Stimulated activated CD4-positive, alpha-beta T cell treated with anti-CD3 and anti-CD28 coated beads, Interleukin-1b, Interleukin-23, amount 100 ng/mL, for 48 hours (primary cell): ENCODE data around the gene CHST10.
"Not testable (repeated sequence)": the region's sequence is repeated elsewhere in the genome, so short reads cannot be mapped to it uniquely, and the experiment has no call there.

Source experiments
- DNase-seq: peaks from one replicate; pipeline ENCODE4 v3.0.0-alpha.2; 2020

The CHST10 gene

DNA sequence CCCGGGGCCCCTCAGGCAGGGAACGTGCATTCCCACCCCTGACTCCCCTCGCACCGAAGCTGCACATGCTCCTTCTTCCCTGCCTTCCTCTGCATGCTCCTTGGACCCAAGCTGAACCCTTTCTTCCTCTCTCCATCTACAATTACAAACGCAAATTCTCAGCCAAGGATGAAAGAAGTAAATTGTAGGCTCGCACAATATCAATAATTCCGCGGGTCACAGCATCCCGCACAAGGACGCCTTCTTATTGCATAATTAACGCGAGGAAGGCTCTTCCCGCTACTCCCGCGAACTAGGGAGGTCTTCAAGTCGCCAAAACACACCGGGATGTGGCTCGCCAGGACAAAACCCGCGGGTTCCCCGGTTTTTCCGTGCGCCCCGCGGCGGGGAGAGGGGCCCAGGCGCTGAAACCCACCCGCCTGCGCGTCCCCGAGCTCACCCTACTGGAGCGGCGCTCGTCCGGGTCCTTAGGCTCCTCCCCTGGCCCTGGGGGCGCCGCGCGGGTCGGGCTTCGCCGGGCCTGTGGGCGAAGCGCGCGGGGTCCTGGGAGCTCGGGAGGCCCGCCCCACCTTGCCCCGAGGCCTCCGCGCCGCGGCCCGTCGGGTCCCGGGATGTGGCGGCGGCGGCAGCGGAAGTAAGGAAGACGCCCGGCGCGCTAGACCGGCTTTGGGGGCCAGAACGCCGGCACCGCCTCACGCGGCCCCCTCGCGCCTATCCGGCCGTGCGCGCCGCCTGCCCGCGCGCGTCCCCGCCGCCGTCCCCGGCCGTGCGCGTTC, at the start of gene CHST10:
Gene CHST10 (minus strand): TSS at position 734 of the 776 bp plus-strand sequence. CDS start 10,993 bp downstream, outside the sequence.
- peak; percentile 57 for DNase-seq

DNA sequence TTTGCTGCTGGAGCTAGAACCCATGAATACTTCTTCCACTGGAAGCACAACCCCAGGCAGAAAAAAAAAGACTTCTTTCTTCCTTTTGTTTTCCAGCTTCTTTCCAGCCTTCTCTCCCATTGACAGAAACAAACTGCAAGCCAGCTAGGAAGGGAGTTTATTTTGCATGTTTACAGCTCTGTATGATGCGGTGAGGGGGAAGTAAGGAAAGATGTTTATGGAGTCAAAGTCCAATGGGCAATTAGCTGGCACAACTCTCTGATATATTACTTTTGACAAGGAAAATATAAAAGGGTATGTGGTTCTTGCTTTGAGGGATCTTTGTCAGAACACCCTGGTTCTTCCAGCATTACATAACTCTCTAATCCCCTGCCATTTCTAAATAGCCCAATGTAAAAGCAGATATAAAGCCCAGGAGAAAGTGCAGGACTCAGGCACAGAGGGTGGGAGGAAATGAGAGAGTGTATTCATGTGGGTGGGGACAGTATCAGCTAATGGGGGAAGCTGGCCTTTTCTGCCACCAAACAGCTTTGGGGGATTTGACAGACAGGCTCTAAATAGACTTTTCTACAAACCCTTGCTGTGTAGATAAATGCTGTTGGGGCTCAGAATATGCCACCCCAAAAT, 43.5 kb upstream of the CHST10 start:
- no peak for DNase-seq

GRCh38 chr2:100456357-100456756, 38.9 kb upstream of the CHST10 start:
- DNase-seq, result not testable (repeated sequence)

DNA sequence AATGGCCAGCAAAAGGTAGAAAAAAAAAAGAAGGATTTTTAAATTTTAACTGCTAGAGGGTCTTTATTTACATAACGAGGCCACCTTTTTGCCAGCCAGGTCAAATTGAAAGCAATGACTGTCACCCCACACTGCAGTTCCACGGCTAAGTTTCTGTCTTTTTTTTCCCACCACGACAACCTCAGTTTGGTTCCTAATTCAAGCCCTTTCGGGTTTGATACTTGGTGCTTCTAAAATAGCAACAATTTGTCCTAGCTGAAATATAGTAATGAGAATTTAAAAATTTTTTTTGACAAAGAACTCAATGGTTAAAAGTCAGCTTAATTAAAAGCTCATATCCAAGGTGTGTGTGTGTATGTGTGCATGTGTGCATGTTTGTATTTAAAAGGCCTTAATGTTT, 36.4 kb upstream of the CHST10 start:
- DNase-seq, result no peak

DNA sequence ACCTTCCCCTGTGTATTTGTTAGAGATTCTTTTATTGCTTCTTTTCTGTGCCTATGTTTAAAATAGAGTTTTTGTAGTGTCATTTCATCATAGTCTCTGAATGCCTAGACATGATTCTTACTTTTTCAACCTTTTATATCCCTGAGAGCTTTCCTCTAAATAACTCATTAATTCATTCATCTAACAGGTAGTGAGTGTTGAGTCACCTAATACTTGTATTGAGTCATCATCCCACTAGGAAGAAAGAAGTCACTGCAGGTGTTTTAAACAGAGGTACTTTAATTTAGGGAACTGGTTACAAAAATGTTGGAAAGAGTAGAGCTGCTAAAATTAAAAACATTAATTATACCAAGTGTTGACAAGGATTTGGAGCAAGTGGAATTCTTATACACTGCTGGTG, 34.3 kb upstream of the CHST10 start:
- DNase-seq, result no peak

GRCh38 chr2:100451092-100451491, 33.6 kb upstream of the CHST10 start:
- DNase-seq, result no peak

DNA sequence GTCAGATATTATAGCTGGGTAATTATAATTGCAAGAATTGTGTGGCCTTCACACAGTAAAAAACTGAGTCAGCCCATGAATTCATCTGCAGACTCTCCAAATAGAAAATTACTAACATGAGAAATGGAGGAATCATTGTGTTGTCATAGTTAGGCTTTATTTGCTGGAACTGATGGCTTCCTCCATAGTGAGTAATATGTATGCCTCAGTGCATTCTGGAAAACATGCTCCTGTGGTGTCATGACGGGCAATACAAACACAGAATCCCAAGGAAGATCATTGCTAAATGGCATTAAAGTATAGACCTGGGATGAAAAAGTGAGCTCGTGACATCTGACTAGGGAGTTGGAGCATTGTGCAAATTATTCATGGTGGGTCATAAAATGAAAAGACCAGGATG, 29.2 kb upstream of the CHST10 start:
- no peak for DNase-seq

DNA sequence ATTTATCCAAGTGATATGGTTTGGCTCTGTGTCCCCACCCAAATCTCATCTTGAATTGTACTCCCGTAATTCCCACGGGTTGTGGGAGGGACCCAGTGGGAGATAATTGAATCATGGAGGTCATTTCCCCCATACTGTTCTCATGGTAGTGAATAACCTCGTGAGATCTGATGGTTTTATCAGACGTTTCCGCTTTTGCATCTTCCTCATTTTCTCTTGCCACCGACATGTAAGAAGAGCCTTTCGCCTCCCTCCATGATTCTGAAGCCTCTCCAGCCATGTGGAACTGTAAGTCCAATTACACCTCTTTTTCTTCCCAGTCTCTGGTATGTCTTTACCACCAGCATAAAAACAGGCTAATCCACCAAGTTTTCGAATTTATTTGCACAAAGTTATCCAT, 20.3 kb upstream of the CHST10 start:
- no peak for DNase-seq

- DNase-seq, result no peak
Measured at GRCh38 chr2:100429726-100430125, 12.3 kb upstream of the CHST10 start.

- DNase-seq, result peak; percentile 69
Measured at GRCh38 chr2:100427627-100428258, 10.3 kb upstream of the CHST10 start.

GRCh38 chr2:100427111-100427510, 9.6 kb upstream of the CHST10 start:
- no peak for DNase-seq

- DNase-seq, result no peak
Measured at GRCh38 chr2:100426384-100426720, 8.9 kb upstream of the CHST10 start.

DNA sequence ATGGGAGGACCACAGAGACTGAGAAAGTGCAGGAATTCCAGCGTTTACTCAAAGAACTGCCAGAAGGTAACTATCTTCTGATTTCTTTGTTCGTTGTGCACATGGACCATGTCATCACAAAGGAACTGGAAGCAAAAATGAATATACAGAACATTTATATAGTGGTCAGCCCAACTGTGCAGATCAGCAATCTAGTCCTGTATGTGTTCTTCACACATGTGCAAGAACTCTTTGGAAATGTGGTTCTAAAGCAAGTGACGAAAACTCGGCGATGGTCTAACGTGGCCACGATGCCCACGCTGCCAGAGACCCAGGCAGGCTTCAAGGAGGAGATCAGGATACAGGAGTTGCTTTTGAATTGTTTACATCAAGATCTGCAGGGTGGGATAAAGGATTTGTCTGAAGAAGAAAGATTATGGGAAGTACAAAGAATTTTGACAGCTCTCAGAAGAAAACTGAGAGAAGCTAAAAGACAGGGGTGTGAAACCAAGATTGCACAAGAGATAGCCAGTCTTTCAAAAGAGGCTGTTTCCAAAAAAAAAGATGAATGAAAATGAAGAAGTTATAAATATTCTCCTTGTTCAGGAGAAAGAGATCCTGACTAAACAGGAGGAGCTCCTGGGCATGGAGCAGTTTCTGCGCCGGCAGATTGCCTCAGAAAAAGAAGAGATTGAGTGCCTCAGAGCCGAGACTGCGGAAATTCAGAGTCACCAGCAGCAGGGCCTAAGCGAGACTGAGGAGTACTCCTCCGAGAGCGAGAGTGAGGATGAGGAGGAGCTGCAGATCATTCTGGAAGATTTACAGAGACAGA, 8.3 kb upstream of the CHST10 start:
- no peak for DNase-seq

DNA sequence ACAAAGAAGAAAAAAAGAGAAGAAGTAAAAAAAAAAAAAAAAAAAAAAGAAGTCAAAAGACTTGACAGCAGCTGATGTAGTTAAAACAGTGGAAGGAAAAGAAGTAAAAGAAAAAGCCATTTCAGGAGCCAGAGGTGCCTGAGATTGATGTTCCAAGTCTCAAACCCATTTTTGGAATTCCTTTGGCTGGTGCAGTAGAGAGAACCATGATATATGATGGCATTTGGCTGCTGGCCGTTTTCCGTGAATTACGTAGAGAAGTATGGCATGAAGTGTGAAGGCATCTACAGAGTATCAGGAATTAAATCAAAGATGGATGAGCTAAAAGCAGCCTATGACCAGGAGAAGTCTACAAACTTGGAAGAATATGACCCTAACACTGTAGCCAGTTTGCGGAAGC, 7.6 kb upstream of the CHST10 start:
- DNase-seq, result no peak

- DNase-seq, result no peak
Measured at GRCh38 chr2:100424277-100424875, 6.9 kb upstream of the CHST10 start.

DNA sequence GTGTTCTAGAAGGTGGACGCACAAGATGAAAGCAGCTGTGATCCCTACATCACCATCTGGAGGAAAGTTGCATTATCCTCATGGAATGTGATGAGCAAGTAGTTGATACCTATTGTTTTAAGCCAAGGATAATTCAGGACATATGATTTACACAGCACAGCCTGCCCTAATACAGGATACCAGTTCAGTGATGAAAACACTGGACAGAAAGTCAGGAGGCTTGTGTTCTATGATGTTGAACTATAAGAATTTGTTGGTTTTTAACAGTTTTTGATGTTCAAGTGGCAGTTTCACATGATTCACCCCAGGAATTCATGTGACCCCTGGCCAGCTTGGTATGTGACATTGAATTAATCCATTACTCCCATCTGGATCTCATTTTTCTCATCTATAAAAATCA, 6.2 kb upstream of the CHST10 start:
- DNase-seq, result no peak

DNA sequence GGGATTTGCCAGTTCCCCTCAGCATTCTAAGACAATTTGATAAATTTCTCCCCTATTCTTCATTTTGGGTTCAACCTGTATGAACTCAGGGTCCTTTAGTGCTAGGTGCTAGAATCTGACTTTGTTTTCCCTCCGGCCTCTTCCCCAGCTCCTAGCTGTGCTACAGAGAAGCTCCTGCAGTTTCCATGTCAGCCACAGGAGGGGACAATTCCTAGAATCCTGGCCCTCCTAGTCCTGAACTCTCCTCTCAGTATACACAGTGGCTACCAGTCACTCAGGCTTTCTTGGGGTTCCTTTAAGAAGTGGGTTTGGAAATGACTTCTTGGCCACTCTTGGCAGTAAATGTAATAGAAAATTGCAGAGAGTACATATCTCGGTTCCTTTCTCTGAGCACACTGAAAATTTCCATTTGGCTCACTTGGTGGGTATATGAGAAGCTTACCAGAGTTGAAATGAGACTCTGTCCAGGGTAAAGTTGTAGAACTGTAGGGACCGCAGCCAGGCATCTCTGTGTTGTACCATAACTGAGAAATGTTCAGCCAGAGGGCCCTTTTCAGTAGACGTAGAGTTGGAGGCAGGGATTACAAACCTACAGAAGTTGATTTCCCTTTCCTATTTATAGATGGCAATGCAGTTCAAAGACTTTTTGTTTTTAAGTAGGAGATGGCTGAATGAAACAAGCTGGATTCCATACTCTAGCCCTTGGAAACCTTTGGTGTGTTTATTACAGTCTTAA, 5.0 kb upstream of the CHST10 start:
- DNase-seq, result no peak

- DNase-seq, result no peak
Measured at GRCh38 chr2:100419915-100420314, 2.4 kb upstream of the CHST10 start.

- DNase-seq, result peak; percentile 6
Measured at GRCh38 chr2:100418406-100418962, 1.0 kb upstream of the CHST10 start.

DNA sequence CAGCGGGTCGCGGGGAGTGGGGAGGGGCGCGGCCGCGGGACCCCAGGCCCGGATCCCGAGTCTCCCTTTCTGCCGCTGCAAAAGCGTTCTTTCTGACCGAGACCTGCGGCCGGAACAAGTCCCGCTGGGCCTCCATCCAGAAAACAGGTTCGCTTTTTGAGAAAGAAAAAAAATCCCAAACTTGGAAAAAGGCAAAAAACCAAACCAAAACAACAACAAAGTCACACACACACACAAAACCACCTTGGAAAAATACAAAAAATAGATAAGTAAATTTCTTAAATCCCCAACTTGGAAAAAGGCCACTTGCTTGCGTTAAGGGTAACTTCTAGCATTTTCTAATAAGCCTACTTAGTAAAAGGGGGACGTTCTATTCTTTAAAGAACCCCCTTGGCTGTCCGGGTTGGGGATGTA, 250 bp upstream of the CHST10 start:
- DNase-seq, result no peak

DNA sequence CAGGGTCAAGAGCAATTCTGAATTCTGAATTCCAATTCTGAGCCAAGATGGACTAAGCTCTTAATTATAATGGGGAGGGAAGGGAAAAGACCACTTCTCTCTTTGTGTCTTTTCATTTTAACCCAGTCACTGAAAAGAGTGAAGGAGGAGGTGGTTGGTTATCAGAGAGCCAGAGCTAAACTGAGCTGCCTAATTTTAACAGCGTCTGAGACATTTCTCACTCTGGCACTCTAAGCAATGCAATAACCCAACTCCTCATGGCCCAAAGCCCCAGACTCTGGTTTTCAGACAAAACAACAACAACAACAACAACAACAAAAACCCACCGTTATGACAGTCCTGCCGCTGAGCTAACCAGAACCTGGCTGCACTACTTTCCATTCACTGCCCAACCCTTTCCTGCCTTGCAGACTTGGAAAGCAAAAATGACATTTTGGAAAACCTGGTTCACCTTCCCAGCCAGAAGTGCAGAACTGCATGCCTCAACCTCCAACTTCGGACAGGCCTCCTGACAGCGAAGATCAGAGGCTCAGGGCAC, 1.0 kb downstream of the CHST10 start:
- no peak for DNase-seq

DNA sequence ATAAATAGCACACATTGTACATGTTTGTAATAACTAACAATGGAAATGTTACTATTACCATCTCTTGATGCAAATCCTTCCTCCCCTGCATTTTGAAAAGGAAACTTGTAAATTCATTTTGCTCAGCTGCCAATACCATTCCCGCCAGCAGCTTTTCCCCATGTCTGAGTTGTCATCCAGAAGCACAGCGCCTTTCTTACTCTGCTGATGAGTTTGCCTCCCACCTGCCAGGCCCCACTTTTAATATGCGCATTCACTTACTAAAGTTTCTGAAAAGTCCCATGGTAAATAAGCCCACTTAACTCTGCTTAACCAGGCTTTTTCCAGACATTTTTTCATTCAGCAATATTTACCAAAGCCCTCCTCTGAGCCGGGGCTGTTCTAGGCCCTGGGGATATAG, 3.9 kb downstream of the CHST10 start:
- DNase-seq, result no peak
